ENCODE data around the gene CHAD.

The CHAD gene

DNA sequence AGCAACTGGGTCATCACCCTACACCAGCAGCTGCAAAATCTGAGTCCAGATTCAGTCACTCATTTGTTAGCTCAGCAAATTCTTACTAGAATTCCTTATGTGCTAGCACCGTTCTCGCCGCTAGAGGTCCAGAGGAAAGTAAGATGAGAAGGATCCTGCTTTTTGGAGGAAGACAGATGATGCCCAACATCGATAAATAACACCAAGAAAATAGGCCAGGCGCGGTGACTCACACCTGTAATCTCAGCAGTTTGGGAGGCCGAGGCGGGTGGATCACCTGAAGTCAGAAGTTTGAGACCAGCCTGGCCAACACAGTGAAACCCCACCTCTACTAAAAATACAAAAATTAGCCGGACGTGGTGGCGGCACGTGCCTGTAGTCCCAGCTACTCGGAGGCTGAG lies 4.1 kb upstream of the CHAD start:
- DNase-seq = peak; percentile 12

DNA sequence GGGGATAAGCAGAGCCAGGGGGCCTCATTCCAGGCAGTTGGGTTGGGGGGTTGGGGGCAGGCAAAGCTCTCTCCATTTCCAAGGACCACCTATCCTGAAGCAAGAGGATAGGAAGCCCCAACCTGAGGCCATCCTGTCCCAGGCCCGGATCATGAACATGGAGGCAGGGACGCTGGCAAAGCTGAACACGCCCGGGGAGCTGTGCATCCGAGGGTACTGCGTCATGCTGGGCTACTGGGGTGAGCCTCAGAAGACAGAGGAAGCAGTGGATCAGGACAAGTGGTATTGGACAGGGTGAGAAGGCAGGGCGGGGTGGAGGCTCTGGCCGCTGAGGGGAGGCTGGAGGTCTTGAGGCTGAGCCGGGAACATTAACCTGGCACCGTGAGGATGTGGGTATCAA lies 3.6 kb upstream of the CHAD start:
- no peak for DNase-seq

DNA sequence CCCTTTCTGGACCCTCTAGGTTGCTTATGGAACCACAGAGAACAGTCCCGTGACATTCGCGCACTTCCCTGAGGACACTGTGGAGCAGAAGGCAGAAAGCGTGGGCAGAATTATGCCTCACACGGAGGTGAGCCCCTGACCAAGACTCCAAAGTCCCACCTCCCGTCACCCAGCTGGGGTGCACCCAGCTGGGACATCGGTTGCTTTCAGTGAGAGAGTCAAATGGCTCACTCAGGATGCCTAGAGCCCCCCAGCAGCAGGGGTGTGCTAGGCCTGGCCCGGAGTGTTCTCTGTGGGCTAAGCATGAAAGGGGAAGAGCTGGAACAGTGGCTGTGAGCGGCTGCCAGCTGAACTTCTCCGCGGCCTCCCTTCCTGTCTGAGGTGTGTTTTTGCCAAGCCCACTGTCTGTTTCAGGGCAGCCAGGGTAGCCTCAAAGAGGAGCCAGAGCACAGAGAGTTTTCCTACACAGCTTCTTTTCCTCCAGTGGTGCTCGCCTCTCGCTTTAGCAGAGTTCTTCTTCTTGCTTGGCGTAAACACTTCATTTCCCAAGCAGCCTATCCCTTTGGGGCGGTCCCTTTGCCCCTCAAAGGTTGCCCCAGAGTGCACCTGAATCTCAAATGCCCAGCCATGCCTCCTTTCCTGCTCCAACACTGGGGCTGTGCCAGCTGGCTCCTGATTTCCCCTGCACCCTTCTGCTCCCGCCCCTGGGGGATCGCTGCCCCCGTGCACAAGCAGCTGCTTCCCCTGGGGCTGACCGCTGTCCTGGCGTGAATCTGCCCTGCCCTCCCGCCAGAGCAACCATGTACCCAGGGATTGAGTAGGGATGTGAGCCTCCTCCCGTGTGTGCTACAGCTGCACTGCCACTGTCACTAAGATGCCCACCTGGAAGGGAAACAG lies 2.6 kb upstream of the CHAD start:
- DNase-seq = no peak

DNA sequence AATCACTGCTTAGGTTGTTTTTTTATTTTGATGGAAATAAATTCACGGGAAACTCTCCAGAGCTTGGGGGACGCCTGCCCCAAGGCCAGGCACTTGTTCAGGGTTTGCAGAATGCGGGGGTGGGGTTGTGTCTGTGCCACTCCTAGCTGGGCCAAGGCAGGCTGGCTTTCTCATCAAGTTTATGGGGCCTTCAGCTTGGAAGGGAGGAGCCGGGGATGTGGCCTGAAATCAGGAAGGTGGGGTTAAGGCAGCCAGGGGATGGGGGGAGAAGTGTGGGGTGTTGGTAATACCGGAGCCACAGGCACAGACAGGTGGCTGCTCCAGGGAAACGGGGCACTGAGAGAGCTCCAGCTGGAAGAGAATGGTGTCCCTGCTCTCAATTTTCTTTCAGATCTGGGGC lies 1.7 kb upstream of the CHAD start:
- no peak for DNase-seq

DNA sequence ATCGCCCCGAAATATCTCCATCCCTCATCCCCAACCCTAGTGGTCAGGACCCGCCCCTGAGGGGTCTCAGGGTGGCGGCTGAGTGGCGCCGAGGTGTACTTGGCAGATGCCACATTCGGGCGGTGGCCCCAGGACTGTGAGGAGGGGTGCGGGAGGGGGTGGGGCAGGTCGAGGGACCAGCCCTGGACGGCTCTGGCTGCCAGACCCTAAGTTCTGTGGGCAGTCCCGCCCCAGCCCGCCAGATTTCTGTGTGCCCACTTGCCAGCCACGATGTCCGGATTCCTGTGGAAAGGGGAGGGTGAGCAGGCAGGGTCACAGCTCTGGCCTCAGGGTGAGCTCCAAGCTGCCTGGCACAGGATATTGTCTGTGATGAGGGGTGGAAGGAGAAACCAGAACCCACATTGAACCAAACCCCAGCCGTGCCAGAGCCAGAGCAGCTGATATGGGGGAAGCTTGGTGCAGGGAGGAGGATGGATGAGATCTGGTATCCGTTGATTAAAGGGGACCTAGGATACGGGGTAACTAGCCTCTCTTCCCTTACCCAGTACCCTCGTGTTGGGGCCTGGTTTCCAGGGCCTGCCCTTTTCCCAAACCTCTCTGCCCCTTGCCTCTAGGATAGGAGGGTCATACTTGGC lies 1.1 kb upstream of the CHAD start:
- no peak for DNase-seq

DNA sequence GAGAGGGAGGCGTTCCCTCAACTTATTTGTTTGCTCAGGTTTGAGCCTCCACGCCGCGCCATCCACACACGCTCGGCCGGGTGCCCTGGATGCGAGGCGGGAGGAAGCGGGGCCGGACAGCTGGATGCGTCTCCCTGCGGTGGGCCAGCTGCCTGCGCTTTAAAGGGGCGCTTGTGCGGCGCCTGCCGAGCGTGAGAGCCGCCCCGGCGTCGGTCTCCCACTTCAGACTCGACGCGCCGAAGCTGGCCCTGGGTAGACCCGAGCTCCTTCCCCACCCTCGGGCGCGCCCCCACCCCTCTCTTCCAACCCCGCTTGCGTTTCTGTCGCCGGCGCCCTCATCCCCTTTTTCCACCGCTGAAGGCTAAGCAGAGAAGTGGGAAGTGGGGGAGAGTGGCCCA lies 527 bp upstream of the CHAD start:
- DNase-seq = no peak

DNA sequence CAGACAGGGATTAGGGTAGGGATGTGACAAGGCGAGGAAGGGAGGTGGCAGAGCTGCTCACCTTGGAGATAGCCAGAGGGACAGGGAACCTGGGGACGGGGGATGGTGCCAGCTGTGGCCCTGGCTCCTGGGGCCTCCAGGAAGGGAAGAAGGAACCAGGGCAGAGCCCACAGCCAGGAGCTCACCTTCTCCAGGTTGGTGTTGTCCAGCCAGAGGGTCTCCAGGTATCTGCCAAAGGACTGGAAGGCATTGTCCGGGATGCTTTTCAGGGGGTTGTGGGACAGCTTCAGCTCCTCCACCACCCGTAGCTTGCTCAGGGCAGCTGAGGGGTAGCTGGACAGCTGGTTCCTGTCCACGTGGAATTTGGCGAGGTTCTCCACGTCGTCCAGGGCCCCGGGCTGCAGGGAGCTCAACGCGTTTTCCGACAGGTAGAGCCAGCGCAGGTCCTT lies 801 bp downstream of the CHAD start:
- DNase-seq = no peak

DNA sequence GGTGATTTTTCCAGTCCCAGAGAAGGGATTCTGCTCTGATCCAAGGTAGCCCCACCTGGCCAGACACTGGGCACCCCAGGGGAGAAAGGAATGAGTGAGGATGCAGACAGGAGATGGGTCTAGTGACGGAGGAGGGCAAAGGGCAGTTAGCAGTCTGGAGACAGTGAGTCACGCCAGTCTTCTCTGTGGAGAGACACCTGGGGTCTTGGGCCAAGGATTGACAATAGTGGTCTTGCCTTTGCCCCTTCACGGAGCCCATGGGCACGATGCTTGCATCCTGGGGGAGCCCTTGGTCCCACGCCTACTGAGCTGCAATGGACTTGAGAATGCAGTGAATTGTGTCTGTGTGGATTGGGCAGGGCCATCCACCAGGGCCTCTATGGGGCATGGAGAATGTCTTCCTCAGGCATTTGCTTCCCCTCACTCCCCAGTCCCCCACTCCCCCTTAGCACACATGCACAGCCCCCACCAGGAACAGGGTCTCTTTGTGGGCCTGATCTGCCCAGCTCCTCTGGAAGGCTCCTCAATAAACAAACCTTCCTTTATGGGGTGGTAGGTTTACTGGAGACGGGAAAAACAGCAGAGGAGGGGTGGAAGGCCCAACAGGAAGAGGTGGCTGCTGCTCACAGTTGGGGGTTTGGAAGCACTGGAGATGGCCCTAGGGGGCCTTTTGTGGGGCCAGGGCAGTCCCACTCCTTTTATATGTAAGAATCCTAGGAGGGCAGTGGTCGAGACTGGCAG lies 1.4 kb downstream of the CHAD start:
- DNase-seq = no peak

DNA sequence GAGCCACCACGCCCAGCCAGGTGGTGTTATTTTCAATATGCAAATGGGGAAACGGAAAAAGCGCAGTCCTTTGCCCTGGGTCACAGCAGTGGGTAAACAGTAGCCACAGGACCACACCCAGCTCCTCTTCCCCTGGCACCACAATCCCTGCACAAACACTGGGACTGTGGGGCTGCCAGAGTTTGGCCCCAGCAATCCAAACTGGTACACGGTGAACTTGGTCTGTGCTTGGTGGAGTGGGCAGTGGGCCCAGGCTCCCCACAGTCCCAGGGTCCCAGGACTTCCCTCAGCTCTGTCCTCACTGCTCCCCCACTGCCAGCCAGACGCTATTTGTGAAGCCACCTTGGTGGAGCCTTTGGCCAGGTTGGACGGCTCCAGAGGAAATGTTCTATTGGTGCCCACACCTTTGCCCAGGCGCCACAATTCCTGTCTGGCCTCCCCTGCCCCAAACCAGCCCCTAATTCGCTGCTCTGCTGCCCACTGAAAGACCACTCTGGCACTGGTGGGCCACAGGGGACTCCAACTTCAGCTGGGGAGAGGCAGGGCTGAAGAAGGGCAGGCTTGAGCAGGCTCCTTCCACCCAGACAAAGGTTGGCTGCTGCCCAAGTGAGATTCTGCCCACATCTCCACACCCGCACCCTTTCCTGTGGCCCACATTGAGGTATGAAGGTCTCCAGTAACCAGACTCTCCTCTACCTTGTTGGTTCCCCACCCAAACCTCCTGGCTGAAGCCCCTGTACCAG lies 2.1 kb downstream of the CHAD start:
- DNase-seq = no peak

DNA sequence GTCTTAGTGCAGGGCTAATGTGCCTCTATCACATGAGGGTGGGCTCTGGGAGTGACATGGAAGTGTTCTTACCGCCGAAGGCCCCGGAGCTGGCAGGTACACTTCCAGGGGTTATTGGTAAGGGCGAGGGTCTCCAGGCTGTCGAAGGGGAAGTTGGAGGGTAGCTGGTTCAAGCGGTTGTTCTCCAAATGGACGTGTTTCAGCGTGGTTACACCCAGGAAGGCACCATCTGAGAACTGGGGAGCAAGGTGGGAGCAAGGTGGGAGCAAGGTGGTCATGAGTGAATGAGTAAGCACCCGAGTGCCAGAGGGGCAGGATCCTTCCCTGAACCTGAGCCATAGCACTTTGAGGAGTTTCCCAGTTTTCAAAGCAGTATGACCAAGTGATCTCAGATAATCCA lies 3.0 kb downstream of the CHAD start:
- DNase-seq = no peak

DNA sequence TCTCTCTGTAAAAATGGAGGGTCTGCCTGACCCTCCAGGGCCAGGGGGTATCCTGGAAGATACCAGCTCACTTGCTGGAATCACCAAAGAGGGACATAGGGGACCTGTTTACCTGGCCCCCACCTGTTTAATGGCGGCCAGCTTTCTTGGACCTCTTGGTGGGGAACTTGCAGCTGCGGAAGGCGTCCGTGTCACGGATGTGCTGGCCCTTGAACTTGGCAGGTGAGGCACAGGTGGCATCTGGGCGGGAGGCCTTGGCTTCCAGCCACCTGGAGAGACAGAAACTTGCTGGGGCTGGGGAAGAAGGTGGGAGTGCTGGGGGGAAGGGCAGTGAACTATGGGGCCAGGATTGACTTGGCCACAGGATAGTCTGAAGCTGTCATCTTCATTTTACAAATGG lies 3.5 kb downstream of the CHAD start:
- no peak for DNase-seq

DNA sequence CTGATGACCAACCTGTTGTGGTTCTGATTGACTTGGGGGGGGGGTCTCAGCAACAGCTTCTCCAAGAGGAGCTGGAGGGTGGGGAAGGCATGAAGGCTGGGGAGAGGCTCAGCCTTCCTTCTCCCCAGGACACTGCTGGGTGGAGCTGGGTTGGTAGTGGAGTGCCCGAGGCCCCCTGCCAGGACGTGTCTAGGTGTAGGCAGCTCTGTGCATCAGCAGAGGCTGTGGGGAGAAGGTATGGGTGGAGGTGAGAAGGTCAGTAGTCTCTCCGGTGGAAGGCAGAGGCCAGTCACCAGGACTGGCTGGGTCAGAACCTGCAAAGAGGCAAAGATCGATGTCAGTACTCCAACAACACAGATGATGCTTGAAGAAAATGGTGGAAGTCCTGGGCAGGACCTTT lies 3.9 kb downstream of the CHAD start:
- no peak for DNase-seq

DNA sequence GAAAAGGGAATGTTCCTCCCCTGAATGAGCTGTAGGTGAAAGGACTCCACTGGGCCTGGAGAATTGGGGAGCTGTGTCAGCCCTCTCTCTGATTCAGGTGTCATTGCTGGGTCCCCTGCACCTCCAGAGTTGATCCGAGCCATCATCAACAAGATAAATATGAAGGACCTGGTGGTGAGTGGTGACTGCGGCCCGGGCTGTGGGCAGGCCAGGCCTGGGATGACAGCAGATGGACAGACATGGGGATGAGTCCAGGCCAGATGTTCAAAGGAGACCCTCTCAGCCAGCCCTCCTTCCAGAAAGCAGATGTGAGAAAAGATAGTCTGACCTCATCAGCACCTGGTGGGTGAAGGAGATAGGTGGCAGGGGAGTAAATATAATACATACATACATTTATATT lies 4.6 kb downstream of the CHAD start:
- DNase-seq = no peak

DNA sequence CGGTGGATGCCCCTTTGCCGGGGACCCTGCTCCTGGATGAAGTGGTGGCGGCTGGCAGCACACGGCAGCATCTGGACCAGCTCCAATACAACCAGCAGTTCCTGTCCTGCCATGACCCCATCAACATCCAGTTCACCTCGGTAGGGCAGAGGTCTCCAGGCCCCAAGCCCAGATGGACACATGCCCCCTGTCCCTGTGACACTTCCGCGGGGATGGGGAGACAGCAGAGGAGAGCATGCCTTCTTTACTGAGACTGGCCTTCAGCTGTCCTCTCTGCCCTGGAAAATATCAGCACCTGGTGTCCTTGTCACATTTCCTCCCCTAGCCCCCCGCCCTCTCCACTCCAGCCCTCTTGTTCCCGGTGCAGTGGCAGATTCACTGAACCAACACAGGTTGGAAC lies 6.2 kb downstream of the CHAD start:
- no peak for DNase-seq

DNA sequence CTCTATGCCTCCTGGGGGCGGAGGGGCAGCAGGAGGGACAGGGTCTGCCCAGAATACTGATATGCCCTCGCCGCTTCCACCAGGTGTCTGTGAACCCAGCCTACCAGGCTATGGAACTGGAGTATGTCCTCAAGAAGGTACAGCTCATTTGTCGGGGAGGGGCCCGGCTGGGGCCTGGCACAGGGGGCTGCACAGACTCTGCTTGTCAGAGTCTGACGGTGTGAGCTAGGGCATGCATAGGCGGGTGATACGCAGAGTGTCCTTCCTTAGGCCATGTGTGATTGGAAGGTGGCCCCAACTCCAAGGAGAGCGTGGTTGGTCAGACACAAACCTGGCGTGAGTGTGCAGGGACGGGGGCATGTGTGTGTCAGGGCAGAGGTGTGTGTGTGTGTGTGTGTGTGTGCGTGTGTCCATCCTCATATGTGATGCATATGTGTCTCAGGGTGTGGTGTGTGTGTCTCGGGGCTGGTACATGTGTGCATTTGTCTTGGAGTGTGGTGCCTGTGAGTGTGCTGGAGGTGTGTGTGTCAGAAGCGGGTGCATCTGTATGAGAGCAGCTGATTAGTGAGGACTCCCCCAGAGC lies 7.0 kb downstream of the CHAD start:
- DNase-seq = no peak

DNA sequence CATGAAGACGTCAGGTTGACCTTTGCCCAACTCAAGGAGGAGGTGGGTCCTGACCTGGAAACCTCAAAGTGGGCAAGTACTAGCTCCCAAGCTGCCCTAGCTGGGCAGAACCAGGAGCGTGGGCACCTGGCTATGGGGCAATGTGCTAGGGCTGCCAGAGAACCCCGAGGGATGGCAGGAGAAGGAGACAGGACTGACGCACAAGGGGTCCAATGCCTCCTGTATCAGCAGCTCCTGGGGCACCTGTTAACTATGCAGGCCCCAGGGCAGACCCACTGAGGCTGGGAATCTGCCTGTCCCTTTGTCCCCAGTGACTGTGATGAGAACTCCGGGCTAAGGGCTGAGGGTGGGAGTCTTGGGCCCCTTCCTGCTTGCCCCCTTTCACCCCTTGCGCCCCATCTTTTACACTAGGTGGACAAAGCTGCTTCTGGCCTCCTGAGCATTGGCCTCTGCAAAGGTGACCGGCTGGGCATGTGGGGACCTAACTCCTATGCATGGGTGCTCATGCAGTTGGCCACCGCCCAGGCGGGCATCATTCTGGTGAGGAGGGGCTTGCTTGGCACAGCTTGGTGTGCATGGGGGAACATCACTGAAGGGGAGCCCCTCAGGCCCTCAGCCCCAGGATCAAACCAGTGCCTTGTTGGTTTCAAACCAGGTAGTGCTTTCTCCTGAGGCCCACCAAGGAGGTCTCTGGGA lies 7.7 kb downstream of the CHAD start:
- DNase-seq = no peak

DNA sequence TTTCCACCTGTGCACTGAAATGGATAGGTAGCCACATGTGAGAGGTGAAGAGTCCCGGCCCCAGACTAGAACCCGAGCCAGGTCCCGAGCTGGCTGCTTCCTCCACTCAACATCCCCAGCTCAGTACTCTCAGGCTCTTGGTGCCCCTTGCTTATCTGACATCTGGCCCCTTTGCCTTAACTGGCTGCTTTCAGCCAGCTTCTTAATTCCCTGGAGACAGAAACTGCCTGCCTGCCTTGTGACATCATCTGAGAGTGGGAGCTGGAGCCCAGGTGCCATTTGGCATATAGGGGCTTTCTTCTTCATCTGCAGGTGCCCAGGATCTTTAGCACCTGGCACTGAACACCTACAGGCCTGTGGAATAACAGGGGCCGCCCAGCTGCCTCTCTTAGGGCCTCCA lies 8.9 kb downstream of the CHAD start:
- no peak for DNase-seq

DNA sequence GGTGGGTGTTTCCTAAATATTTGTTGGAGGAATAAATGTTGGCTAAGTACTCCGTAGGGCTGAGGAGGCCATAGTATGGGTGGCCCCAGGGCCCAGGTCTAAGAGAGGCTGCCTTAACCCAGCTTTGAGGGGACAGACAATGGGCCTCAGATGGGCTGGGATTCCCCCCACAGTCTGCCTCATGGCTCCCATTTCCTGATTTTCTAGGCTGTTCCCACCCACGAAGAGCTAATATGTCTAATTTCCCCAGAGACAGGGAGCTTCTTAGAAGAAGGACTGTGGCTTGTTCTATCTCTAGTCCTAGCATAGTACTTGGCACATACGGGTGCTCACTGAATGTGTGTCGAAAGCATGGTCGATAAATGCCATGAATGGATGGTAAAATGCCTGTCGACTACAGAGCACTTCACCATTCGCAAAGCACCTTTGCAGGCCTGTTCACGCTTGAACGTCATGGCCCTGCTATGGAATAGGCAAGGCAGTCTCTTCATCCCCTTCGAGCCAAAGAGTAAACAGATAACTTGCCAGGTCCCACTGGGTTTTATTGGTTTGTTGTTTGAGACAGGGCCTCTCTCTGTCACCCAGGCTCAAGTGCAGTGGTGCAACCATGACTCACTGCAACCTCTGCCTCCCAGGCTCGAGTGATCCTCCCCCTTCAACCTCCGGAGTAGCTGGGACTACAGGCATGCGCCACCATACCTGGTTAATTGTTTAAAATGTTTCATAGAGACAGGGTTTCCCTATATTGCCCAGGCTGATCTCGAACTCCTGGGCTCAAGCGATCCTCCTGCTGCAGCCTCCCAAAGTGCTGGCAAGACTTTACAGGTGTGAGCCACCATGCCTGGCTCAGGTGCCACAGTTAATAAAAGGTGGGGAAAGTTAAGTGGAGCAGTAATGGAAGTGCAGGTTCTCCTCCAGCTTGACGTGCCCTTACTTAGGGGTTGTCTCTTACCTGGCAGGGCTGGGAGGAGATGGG lies 9.7 kb downstream of the CHAD start:
- DNase-seq = no peak

DNA sequence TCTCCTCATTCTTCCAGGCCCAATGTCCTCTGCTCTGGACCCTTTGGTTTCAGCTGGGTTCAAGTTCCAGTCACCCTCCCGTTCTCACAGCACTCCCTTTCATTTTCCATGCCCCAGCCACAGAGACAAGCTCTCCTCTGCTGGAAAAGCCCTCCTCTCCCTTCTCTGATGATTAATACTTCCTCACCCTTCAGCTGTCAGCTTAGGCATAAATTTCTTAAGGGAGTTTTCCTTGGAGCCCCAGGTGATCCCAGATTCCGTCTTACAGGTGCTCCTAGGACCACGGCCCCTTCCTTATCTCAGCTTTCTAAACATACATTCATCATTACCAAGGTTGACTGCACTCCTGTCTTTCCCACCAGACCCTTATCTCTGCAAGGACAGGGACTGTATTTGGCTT lies 10.4 kb downstream of the CHAD start:
- DNase-seq = no peak

DNA sequence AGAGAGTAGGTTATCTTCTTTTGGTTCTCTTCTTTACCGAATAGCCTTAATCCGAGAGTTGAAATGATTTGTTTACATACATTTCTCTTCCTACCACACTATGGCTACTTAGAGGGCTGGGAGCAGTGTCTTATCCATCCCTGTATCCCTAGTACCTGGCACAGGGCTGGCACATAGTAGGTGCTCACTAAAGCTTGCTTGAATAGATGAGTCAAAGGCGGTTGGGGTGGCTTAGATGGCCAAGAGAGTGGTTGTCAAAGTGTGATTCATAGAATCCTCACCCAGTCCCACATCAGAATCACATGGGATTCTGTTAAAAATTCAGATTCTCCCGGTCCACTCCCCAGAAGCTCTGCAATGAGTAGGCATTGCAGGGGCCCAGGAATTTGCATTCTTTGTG lies 11.1 kb downstream of the CHAD start:
- DNase-seq = no peak

DNA sequence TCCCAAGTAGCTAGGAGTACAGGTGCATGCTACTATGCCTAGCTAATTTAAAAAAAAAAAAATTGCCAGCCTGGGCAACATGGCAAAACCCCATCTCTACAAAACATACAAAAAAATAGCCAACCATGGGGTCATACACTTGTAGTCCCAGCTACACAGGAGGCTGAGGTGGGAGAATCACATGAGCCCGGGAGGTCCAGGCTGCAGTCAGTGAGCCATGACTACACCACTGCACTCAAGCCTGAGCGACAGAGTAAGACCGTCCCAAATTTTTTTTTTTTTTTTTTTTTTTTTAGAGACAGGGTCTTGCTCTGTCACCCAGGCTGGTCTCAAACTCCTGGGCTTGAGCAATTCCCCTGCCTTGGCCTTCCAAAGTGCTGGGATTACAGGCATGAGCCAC lies 14.8 kb downstream of the CHAD start:
- no peak for DNase-seq

All from fibroblast of upper back skin (primary cell).